Spleen (tissue), 11 donors: ENCODE results near the gene CLEC5A. TPM values are rescaled to one million over a fixed set of nuclear protein-coding genes. Genes with fewer than 3 reads are reported as not detected.

Experiments
- DNase-seq: peaks from one replicate; pipeline ENCODE4 v3.0.0-alpha.2; 2020
- H3K27ac ChIP-seq, 8 donors: fragments of 200-600 bp; sonication (generic) in 7 of 8; 1 replicate in 4 of 8; 2 replicates in 4 of 8; pipeline versions ENCODE4 v1.5.0 to v1.8.0; 2016 to 2021; ENCODE audit warnings: inconsistent platforms in 4 of 8, mild to moderate bottlenecking in 4 of 8, moderate library complexity in 1 of 8
- H3K27me3 ChIP-seq, 7 donors: fragments of 200-600 bp; sonication (generic) in 6 of 7; replicated peaks in 1 of 7; 1 replicate in 4 of 7; 2 replicates in 3 of 7; pipeline versions ENCODE4 v1.5.0 to v1.8.0; 2016 to 2021; ENCODE audit warnings: inconsistent platforms in 3 of 7, mild to moderate bottlenecking in 1 of 7
- H3K36me3 ChIP-seq, 6 donors: fragments of 200-600 bp; sonication (generic) in 5 of 6; 1 replicate in 4 of 6; 2 replicates in 2 of 6; pipeline versions ENCODE4 v1.5.0 to v1.8.0; 2016 to 2021; ENCODE audit warnings: inconsistent platforms in 2 of 6
- H3K4me1 ChIP-seq, 6 donors: fragments of 200-600 bp; sonication (generic) in 5 of 6; 1 replicate in 3 of 6; 2 replicates in 3 of 6; pipeline versions ENCODE4 v1.5.0 to v1.8.0; 2016 to 2021; ENCODE audit warnings: inconsistent platforms in 3 of 6
- H3K4me3 ChIP-seq, 8 donors: fragments of 200-600 bp; sonication (generic) in 7 of 8; 1 replicate in 4 of 8; 2 replicates in 4 of 8; pipeline versions ENCODE4 v1.5.0 to v1.8.0; 2016 to 2021; ENCODE audit warnings: inconsistent platforms in 4 of 8, mild to moderate bottlenecking in 4 of 8, moderate library complexity in 2 of 8
- H3K9me3 ChIP-seq, 8 donors: fragments of 200-600 bp; sonication (generic) in 7 of 8; 1 replicate in 4 of 8; 2 replicates in 4 of 8; pipeline versions ENCODE4 v1.5.0 to v1.8.0; 2016 to 2021; ENCODE audit warnings: inconsistent platforms in 4 of 8
- CTCF ChIP-seq, 11 experiments: fragments of 200-600 bp in 7 of 11; fragments of 450-650 bp in 4 of 11; sonication (generic) in 4 of 11; IDR thresholded peaks in 8 of 11; conservative IDR thresholded peaks in 3 of 11; 1 replicate in 7 of 11; 2 replicates in 4 of 11; pipeline versions ENCODE4 v1.4.0 to v1.8.0; 2016 to 2021; ENCODE audit warnings: antibody characterized with exemption in 11 of 11, inconsistent platforms in 4 of 11, mild to moderate bottlenecking in 1 of 11
- POLR2A ChIP-seq, 3 donors: fragments of 450-650 bp; IDR thresholded peaks; one replicate each; pipeline ENCODE4 v1.5.1; 2017; ENCODE audit warnings: antibody characterized with exemption in 3 of 3, mild to moderate bottlenecking in 1 of 3
- POLR2AphosphoS5 ChIP-seq, 3 donors: sonication (generic); formaldehyde crosslinking; IDR thresholded peaks; one replicate each; pipeline ENCODE4 v1.5.1; 2017; ENCODE audit warnings: antibody characterized with exemption in 3 of 3
- WGBS, 5 donors: extraction: QIAGEN DNeasy Blood & Tissue Kit in 3 of 5; methylation state at CpG; one replicate each; pipeline versions ENCODE4 v1.1.5 to v1.1.7; 2013 to 2018; 5-methylcytosine and 5-hydroxymethylcytosine counted together
- intact Hi-C: fragments of 100-400 bp; cut with DNase I; formaldehyde crosslinking; loops from one replicate; pipeline ENCODE4 v1.15.0; 2023; ENCODE audit warnings: low total_unique reads
- polyA plus RNA-seq, 3 donors: library from polyadenylated mRNA; stranded (reverse); fragments of 200-250 nt; gene quantifications; one replicate each; pipeline ENCODE4 v1.2.1, GENCODE V29; 2013
- total RNA-seq, 7 donors: library from RNA; depleted of rRNA in 3 of 7; stranded (reverse); fragments of >200 nt in 3 of 7; fragmentation: NEBNext Ultra II Directional in 4 of 7; extraction: Animal tissue kit (Norgen Biotek cat#: 25700) in 4 of 7; gene quantifications; one replicate each; pipeline versions ENCODE4 v1.1.0 to v1.2.1, GENCODE V29; 2016 to 2021
- donor health status: healthy with polysubstance abuse.
- donor health status: DM: no; HTN: no; CAD: no; lungs with moderate emphysema.
- donor health status: DM: no; HTN: no; CAD: no.
- donor health status: Bipolar disorder and iron deficiency.
- donor health status: healthy.
- donor health status: DM: no; HTN: no; CAD: no.
- donor health status: DM: yes; HTN: yes; CAD: no.

CLEC5A gene
- total and polyA plus RNA-seq, 10 donors = 0.09 to 5.8 (median 0.91) TPM

- intact Hi-C loops = loop anchor here (5.0 kb wide), 1 partner anchor 209 kb away; no protein-coding TSS in a partner anchor
Observed at GRCh38 chr7:141978351-141978750, 31.6 kb upstream of the CLEC5A start.

GRCh38 chr7:141976524-141977245, 29.9 kb upstream of the CLEC5A start:
- Histone ChIP-seq H3K4me1 (peaks cover 0 to 15% (median 4%) of the 10 kb centered on the region in 6 donors), H3K4me3 (peak overlapping the region in 5 of 8 donors; percentile 11 to 65 (median 27)), H3K27ac (peak overlapping the region in 3 of 8 donors; percentile 69 to 83 (median 81)), H3K36me3 (no peaks in the 10 kb centered on the region), H3K27me3 (no peaks in the 10 kb centered on the region), H3K9me3 (peaks cover 0 to 4% (median 0%) of the 10 kb centered on the region in 8 donors)
- TF ChIP-seq POLR2A (IDR thresholded peaks at IDR 0.05) = no peak
- peak in 1 of 11 experiments; percentile 9 for TF ChIP-seq CTCF (IDR thresholded peaks at IDR 0.05 in 8 of 11, conservative IDR thresholded peaks at IDR 0.05 in 3 of 11)
- no peak for TF ChIP-seq POLR2AphosphoS5 (IDR thresholded peaks at IDR 0.05)
- DNase-seq = no peak
- intact Hi-C loops = loop anchor here (5.0 kb wide), 1 partner anchor 211 kb away; no protein-coding TSS in a partner anchor
- 52 to 60% (median 53%) methylated on average over 11 of the region's 11 CpGs for WGBS, 5 donors

More at GRCh38 chr7:141978351-141978750, 31.6 kb upstream of the CLEC5A start:
- H3K36me3 ChIP-seq = no peaks in the 10 kb centered on the region
- WGBS, 5 donors = 80 to 100% (median 92%) methylated on average over 1 of the region's 1 CpG
- H3K4me3 ChIP-seq = no peak overlapping the region
- no peaks in the 10 kb centered on the region for H3K27me3 ChIP-seq
- TF ChIP-seq CTCF (IDR thresholded peaks at IDR 0.05 in 8 of 11, conservative IDR thresholded peaks at IDR 0.05 in 3 of 11) (no peak), POLR2AphosphoS5 (IDR thresholded peaks at IDR 0.05) (no peak), POLR2A (IDR thresholded peaks at IDR 0.05) (no peak)
- no peak for DNase-seq
- H3K27ac ChIP-seq = peak overlapping the region in 1 of 8 donors; percentile 79
- peaks cover 0 to 4% (median 0%) of the 10 kb centered on the region in 8 donors for H3K9me3 ChIP-seq
- H3K4me1 ChIP-seq = peaks cover 0 to 15% (median 4%) of the 10 kb centered on the region in 6 donors

GRCh38 chr7:141975806-141976523, 29.2 kb upstream of the CLEC5A start:
- peak overlapping the region in 6 of 8 donors; percentile 8 to 83 (median 68) for H3K27ac ChIP-seq
- intact Hi-C loops = loop anchor here (5.0 kb wide), 1 partner anchor 211 kb away; no protein-coding TSS in a partner anchor
- peak; percentile 93 for DNase-seq

More at GRCh38 chr7:141975806-141976523, 29.2 kb upstream of the CLEC5A start:
- H3K27me3 ChIP-seq = no peaks in the 10 kb centered on the region
- peak overlapping the region in 6 of 8 donors; percentile 11 to 65 (median 26) for H3K4me3 ChIP-seq
- peaks cover 0 to 15% (median 4%) of the 10 kb centered on the region in 6 donors for H3K4me1 ChIP-seq
- peaks cover 0 to 4% (median 0%) of the 10 kb centered on the region in 8 donors for H3K9me3 ChIP-seq
- WGBS, 5 donors = 8 to 13% (median 10%) methylated on average over 21 of the region's 21 CpGs
- no peaks in the 10 kb centered on the region for H3K36me3 ChIP-seq
- TF ChIP-seq CTCF (IDR thresholded peaks at IDR 0.05 in 8 of 11, conservative IDR thresholded peaks at IDR 0.05 in 3 of 11) = peak; percentile 54 to 87 (median 78)
- TF ChIP-seq POLR2AphosphoS5 (IDR thresholded peaks at IDR 0.05) = no peak
- TF ChIP-seq POLR2A (IDR thresholded peaks at IDR 0.05) = no peak
